HCT116 (cell line): Measurements from ENCODE around the gene AJUBA. TPM values are rescaled to one million over a fixed set of nuclear protein-coding genes. Genes with fewer than 3 reads are reported as not detected.

Experiments used
- ATAC-seq: fragments of 200-7000 bp; cut with Tn5 transposase; 2 replicates; pipeline ENCODE4 v1.9.1; 2020; ENCODE audit warnings: mild to moderate bottlenecking, moderate library complexity
- BruUV-seq: library from RNA; stranded (reverse); fragments of 400-500 nt; replicated peaks from 2 replicates; lab custom pipeline; 2021; lab: Mats Ljungman, UMichigan
- CTCF ChIA-PET: fragments of 300-600 bp; sonication (Branson Sonifier 250); formaldehyde crosslinking; loops from one replicate; lab custom pipeline; 2021; ENCODE audit warnings: antibody characterized with exemption; lab: Charles Lee
- POLR2A ChIA-PET: fragments of 300-600, 350-600 bp; sonication (Branson Sonifier 250); formaldehyde crosslinking; loops from one replicate; lab custom pipeline; 2021; ENCODE audit warnings: antibody characterized with exemption; lab: Charles Lee
- RAD21 ChIA-PET, 2 experiments: fragments of 300-600 bp; sonication (Branson Sonifier 250); formaldehyde crosslinking; loops; one replicate each; lab custom pipeline; 2023; ENCODE audit warnings: low total read pairs in 2 of 2; ENCODE audit not compliant: uncharacterized antibody in 2 of 2, unreplicated experiment in 2 of 2, low non-redundant PET in 1 of 2; lab: Charles Lee
- DNase-seq: peaks from one replicate; pipeline ENCODE4 v3.0.0-alpha.2; 2010; ENCODE audit warnings: low read depth, low spot score
- H2AFZ ChIP-seq: fragments of 200-600 bp; shearing (Covaris generic), sonication (generic); 2 replicates; pipeline ENCODE4 v1.6.1; 2017; ENCODE audit warnings: low read depth, mixed run types, mixed read lengths, antibody characterized with exemption, low read length; ENCODE audit not compliant: poor library complexity, severe bottlenecking
- H3K27ac ChIP-seq: 2 replicates; pipeline ENCODE4 v1.5.1; 2012; ENCODE audit warnings: low read depth, low read length
- H3K27me3 ChIP-seq: fragments of 200-600 bp; sonication (generic); 2 replicates; pipeline ENCODE4 v1.6.1; 2016; ENCODE audit warnings: mixed run types, low read length, mixed read lengths; ENCODE audit not compliant: insufficient read depth
- H3K36me3 ChIP-seq, 2 experiments: fragments of 200-500 bp in 1 of 2; fragments of 200-600 bp in 1 of 2; sonication (Bioruptor generic) in 1 of 2; sonication (generic) in 1 of 2; 2 replicates each; pipeline versions ENCODE4 v1.5.1 to v1.6.1; 2014 to 2016; ENCODE audit warnings: low read length in 2 of 2, inconsistent platforms in 1 of 2, mixed read lengths in 1 of 2, mixed run types in 1 of 2; ENCODE audit not compliant: insufficient read depth in 2 of 2, control insufficient read depth in 1 of 2
- H3K4me1 ChIP-seq, 2 experiments: fragments of 200-600 bp in 1 of 2; sonication (generic) in 1 of 2; 2 replicates each; pipeline versions ENCODE4 v1.5.1 to v1.6.1; 2012 to 2017; ENCODE audit warnings: low read length in 2 of 2, inconsistent platforms in 1 of 2, mild to moderate bottlenecking in 1 of 2, mixed read lengths in 1 of 2, mixed run types in 1 of 2, moderate library complexity in 1 of 2; ENCODE audit not compliant: insufficient read depth in 2 of 2, control insufficient read depth in 1 of 2
- H3K4me2 ChIP-seq: fragments of 200-600 bp; sonication (generic); 2 replicates; pipeline ENCODE4 v1.6.1; 2017; ENCODE audit warnings: mixed run types, low read length, mixed read lengths
- H3K4me3 ChIP-seq, 2 experiments: fragments of 200-600 bp in 1 of 2; sonication (generic) in 1 of 2; replicated peaks in 1 of 2; 2 replicates each; pipeline ENCODE4 v1.5.1; 2011 to 2016; ENCODE audit warnings: low read length in 2 of 2, control low read depth in 1 of 2, low read depth in 1 of 2, mild to moderate bottlenecking in 1 of 2, mixed read lengths in 1 of 2, mixed run types in 1 of 2
- H3K79me2 ChIP-seq: fragments of 200-600 bp; sonication (generic); 2 replicates; pipeline ENCODE4 v1.6.1; 2017; ENCODE audit warnings: mild to moderate bottlenecking, mixed run types, low read length, moderate library complexity, mixed read lengths; ENCODE audit not compliant: insufficient read depth
- H3K9ac ChIP-seq: fragments of 200-600 bp; sonication (generic); 2 replicates; pipeline ENCODE4 v1.6.1; 2016; ENCODE audit warnings: low read length, mixed read lengths
- H3K9me2 ChIP-seq: fragments of 200-600 bp; sonication (generic), shearing (Covaris generic); 2 replicates; pipeline ENCODE4 v1.6.1; 2017; ENCODE audit warnings: mixed run types, mild to moderate bottlenecking, moderate library complexity; ENCODE audit not compliant: insufficient read depth
- H3K9me3 ChIP-seq, 2 experiments: fragments of 200-500 bp in 1 of 2; fragments of 200-600 bp in 1 of 2; sonication (Bioruptor generic) in 1 of 2; sonication (generic) in 1 of 2; 2 replicates each; pipeline ENCODE4 v1.6.1; 2014 to 2017; ENCODE audit warnings: low read length in 2 of 2, mixed read lengths in 2 of 2, inconsistent platforms in 1 of 2, low read depth in 1 of 2, mild to moderate bottlenecking in 1 of 2, mixed run types in 1 of 2, moderate library complexity in 1 of 2; ENCODE audit not compliant: control insufficient read depth in 1 of 2, insufficient read depth in 1 of 2
- H4K20me1 ChIP-seq: fragments of 200-600 bp; sonication (generic), shearing (Covaris generic); 2 replicates; pipeline ENCODE4 v1.6.1; 2017; ENCODE audit warnings: mixed run types, mild to moderate bottlenecking, moderate library complexity; ENCODE audit not compliant: insufficient read depth
- ATF3 ChIP-seq: IDR thresholded peaks from 2 replicates; pipeline ENCODE4 v1.6.1; 2012
- CTCF ChIP-seq, 3 experiments: fragments of 200-600 bp in 1 of 3; sonication (generic) in 1 of 3; IDR thresholded peaks in 2 of 3; conservative IDR thresholded peaks in 1 of 3; 2 replicates each; pipeline ENCODE4 v1.5.1; 2012 to 2017; ENCODE audit warnings: low read depth in 2 of 3, low read length in 2 of 3, antibody characterized with exemption in 1 of 3, borderline replicate concordance in 1 of 3, control low read depth in 1 of 3, mild to moderate bottlenecking in 1 of 3, mixed read lengths in 1 of 3, mixed run types in 1 of 3, moderate library complexity in 1 of 3; ENCODE audit not compliant: insufficient read depth in 1 of 3
- EGR1 ChIP-seq: IDR thresholded peaks from 2 replicates; pipeline ENCODE4 v1.6.1; 2012; ENCODE audit warnings: low read depth
- EZH2 ChIP-seq: fragments of 200-600 bp; sonication (generic); IDR thresholded peaks from 2 replicates; pipeline ENCODE4 v1.6.1; 2017; ENCODE audit warnings: antibody characterized with exemption, mixed run types
- POLR2AphosphoS5 ChIP-seq: IDR thresholded peaks from 2 replicates; pipeline ENCODE4 v1.6.1; 2011; ENCODE audit warnings: mild to moderate bottlenecking, low read depth, low read length, moderate library complexity
- SP1 ChIP-seq: IDR thresholded peaks from 2 replicates; pipeline ENCODE4 v1.6.1; 2012; ENCODE audit warnings: low read depth
- ZBTB33 ChIP-seq: IDR thresholded peaks from 2 replicates; pipeline ENCODE4 v1.6.1; 2011; ENCODE audit warnings: mild to moderate bottlenecking, low read length, moderate library complexity; ENCODE audit not compliant: insufficient replicate concordance; ENCODE audit errors: extremely low read depth
- intact Hi-C: fragments of 100-400 bp; cut with micrococcal nuclease; formaldehyde crosslinking; loops from 2 replicates; pipeline ENCODE4 v1.10.0; 2022
- total RNA-seq: library from RNA; stranded (reverse); gene quantifications from one replicate; pipeline ENCODE4 v1.2.1, GENCODE V29; 2021; ENCODE audit not compliant: unreplicated experiment

AJUBA gene
- total RNA-seq, 1 experiment from 2014 or later = 39.7 TPM

DNA sequence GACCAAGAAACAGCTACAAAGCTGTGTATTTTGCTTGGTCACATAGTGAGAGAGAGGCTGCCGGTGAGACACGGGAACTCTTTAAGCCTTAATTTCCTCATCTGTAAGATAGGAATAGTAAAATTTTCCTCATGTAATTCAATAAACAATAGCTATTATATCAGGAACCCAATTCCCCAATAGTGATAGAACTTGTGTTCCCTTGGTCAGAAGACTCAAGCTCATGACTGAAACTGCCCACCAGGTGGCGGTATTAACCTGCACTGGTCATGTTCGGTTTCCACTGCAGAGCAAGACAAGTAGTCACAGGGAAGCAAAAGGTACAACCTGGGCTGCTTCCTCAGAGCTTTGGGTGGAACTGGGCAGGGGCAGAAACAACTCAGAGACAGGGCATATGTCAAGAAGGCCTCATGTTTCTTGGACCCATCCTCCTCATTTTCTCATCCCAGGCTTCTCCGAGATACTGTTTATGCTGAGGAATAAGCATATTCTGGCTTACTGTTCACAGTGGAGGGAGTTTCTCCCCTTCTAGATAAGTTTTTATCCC, 4.2 kb upstream of the AJUBA start:
- intact Hi-C loops = loop anchor here (1.0 to 10.0 kb wide), 4 partner anchors 72 to 602 kb away; partner anchors contain the start of genes BCL2L2 and PPP1R3E
- RAD21 ChIA-PET = interaction anchor here (0.6 to 1.6 kb wide), 17 partner anchors 8 to 164 kb away, joined by 3 to 12 read pairs (median 4); partner anchors contain the start of gene CDH24 (in 1 of the 2)
- Histone ChIP-seq H3K27me3 (no peaks in the 10 kb centered on the region), H3K79me2 (peaks cover 9% of the 10 kb centered on the region; the same call in 1 of the 2 replicates), H4K20me1 (no peaks in the 10 kb centered on the region), H3K9ac (no peak overlapping the region), H3K36me3 (no peaks in the 10 kb centered on the region), H2AFZ (no peak overlapping the region), H3K27ac (no peak overlapping the region), H3K4me3 (no peak overlapping the region), H3K4me1 (peaks cover 2 to 9% of the 10 kb centered on the region in 2 experiments; a peak in 2 of 4 replicates), H3K9me3 (no peaks in the 10 kb centered on the region), H3K9me2 (no peaks in the 10 kb centered on the region), H3K4me2 (no peak overlapping the region)
- no peak for TF ChIP-seq EZH2
- TF ChIP-seq CTCF (IDR thresholded peaks at IDR 0.05 in 2 of 3, conservative IDR thresholded peaks at IDR 0.05 in 1 of 3; ENCODE audit: borderline replicate concordance in 1 of 3, insufficient read depth in 1 of 3, low read depth in 2 of 3, low read length in 2 of 3) = peak in 2 of 3 experiments; percentile 89 to 98; a peak in 4 of 6 replicates
- BruUV-seq = no TSS peak
- POLR2A ChIA-PET = interaction anchor here (0.8 to 1.2 kb wide), 4 partner anchors 9 to 71 kb away, joined by 3 to 10 read pairs (median 6); partner anchors contain the start of gene CDH24
- peak; percentile 81 for DNase-seq
- ATAC-seq = peak; percentile 47
- CTCF ChIA-PET = interaction anchor here (0.6 to 7.6 kb wide), 40 partner anchors 8 to 480 kb away, joined by 3 to 175 read pairs (median 4); partner anchors contain the start of genes ACIN1, C14orf119, CDH24 and HAUS4

GRCh38 chr14:22985894-22986507, 3.6 kb upstream of the AJUBA start:
- Histone ChIP-seq H3K4me3 (no peak overlapping the region), H3K9me3 (no peaks in the 10 kb centered on the region), H3K4me1 (peaks cover 2 to 9% of the 10 kb centered on the region in 2 experiments; a peak in 2 of 4 replicates), H3K36me3 (no peaks in the 10 kb centered on the region), H3K27ac (no peak overlapping the region), H4K20me1 (no peaks in the 10 kb centered on the region), H3K79me2 (peaks cover 14% of the 10 kb centered on the region; the same call in 1 of the 2 replicates), H3K9ac (no peak overlapping the region), H3K9me2 (no peaks in the 10 kb centered on the region), H2AFZ (no peak overlapping the region), H3K4me2 (no peak overlapping the region), H3K27me3 (no peaks in the 10 kb centered on the region)
- BruUV-seq = no TSS peak
- DNase-seq (no peak), ATAC-seq (no peak)
- intact Hi-C loops = loop anchor here (1.0 to 10.0 kb wide), 4 partner anchors 72 to 601 kb away; partner anchors contain the start of genes BCL2L2 and PPP1R3E
- CTCF ChIA-PET = interaction anchor here (0.6 to 7.6 kb wide), 40 partner anchors 9 to 481 kb away, joined by 3 to 175 read pairs (median 4); partner anchors contain the start of genes ACIN1, C14orf119, CDH24 and HAUS4
- RAD21 ChIA-PET = interaction anchor here (0.6 to 1.6 kb wide), 15 partner anchors 9 to 163 kb away, joined by 3 to 12 read pairs (median 4); partner anchors contain the start of gene CDH24 (in 1 of the 2)
- POLR2A ChIA-PET = interaction anchor here (0.8 to 1.2 kb wide), 4 partner anchors 8 to 72 kb away, joined by 3 to 10 read pairs (median 6); partner anchors contain the start of gene CDH24
- no peak for TF ChIP-seq EGR1
- TF ChIP-seq EZH2 = no peak
- no peak for TF ChIP-seq ZBTB33
- no peak for TF ChIP-seq SP1
- TF ChIP-seq POLR2AphosphoS5 = no peak
- TF ChIP-seq ATF3 = no peak
- no peak for TF ChIP-seq CTCF (IDR thresholded peaks at IDR 0.05 in 2 of 3, conservative IDR thresholded peaks at IDR 0.05 in 1 of 3; ENCODE audit: borderline replicate concordance in 1 of 3, insufficient read depth in 1 of 3, low read depth in 2 of 3, low read length in 2 of 3)
